Esophagus muscularis mucosa (tissue), 4 donors: ENCODE data around the gene EXO5.

Source experiments
- CTCF ChIP-seq, 3 experiments: fragments of 200-600 bp in 2 of 3; fragments of 450-650 bp in 1 of 3; sonication (generic) in 2 of 3; IDR thresholded peaks; one replicate each; pipeline ENCODE4 v1.5.1; 2017 to 2019; ENCODE audit warnings: antibody characterized with exemption in 3 of 3, mild to moderate bottlenecking in 2 of 3, moderate library complexity in 1 of 3
- EP300 ChIP-seq: sonication (generic); formaldehyde crosslinking; IDR thresholded peaks from one replicate; pipeline ENCODE4 v1.6.1; 2017; ENCODE audit warnings: antibody characterized with exemption
- POLR2A ChIP-seq: fragments of 450-650 bp; IDR thresholded peaks from one replicate; pipeline ENCODE4 v1.6.1; 2017; ENCODE audit warnings: antibody characterized with exemption, moderate library complexity, mild to moderate bottlenecking, low read depth

- TF ChIP-seq CTCF (IDR thresholded peaks at IDR 0.05) (no peak), POLR2A (no peak), EP300 (no peak)
These were observed 10.9 kb downstream of the EXO5 start for GRCh38 chr1:40519517-40519916.
